Smooth muscle cell (in vitro differentiated cells): ENCODE measurements around the gene PRRX1. TPM values are rescaled to one million over a fixed set of nuclear protein-coding genes. Genes with fewer than 3 reads are reported as not detected.
A peak's percentile ranks its signal among the peaks of the same experiment; 100 is the strongest.

Experiments used
- DNase-seq: peaks from one replicate; lab custom pipeline; 2025; ENCODE audit not compliant: unreplicated experiment; lab: John Stamatoyannopoulos, UW
- H2AFZ ChIP-seq: fragments of 200-600 bp; sonication (generic); 2 replicates; pipeline ENCODE4 v1.6.0; 2016; ENCODE audit warnings: antibody characterized with exemption, low read depth, mild to moderate bottlenecking
- H3F3A ChIP-seq: fragments of 200-600 bp; sonication (generic); 2 replicates; pipeline ENCODE4 v1.6.0; 2017; ENCODE audit warnings: antibody characterized with exemption, low read depth
- H3K27ac ChIP-seq: fragments of 200-600 bp; sonication (generic); 2 replicates; pipeline ENCODE4 v1.5.1; 2016; ENCODE audit warnings: low read depth, mild to moderate bottlenecking
- H3K27me3 ChIP-seq: fragments of 200-600 bp; sonication (generic); 2 replicates; pipeline ENCODE4 v1.6.1; 2016; ENCODE audit warnings: low read depth, mild to moderate bottlenecking
- H3K36me3 ChIP-seq: fragments of 200-600 bp; sonication (generic); 2 replicates; pipeline ENCODE4 v1.5.1; 2016; ENCODE audit warnings: low read depth
- H3K4me1 ChIP-seq: fragments of 200-600 bp; sonication (generic); 2 replicates; pipeline ENCODE4 v1.5.1; 2016; ENCODE audit warnings: low read depth
- H3K4me2 ChIP-seq: fragments of 200-600 bp; sonication (generic); 2 replicates; pipeline ENCODE4 v1.6.0; 2016; ENCODE audit warnings: mild to moderate bottlenecking
- H3K4me3 ChIP-seq: fragments of 200-600 bp; sonication (generic); 2 replicates; pipeline ENCODE4 v1.5.1; 2016; ENCODE audit warnings: mild to moderate bottlenecking
- H3K79me2 ChIP-seq: fragments of 200-600 bp; sonication (generic); 2 replicates; pipeline ENCODE4 v1.6.0; 2016; ENCODE audit warnings: low read depth, mild to moderate bottlenecking
- H3K9ac ChIP-seq: fragments of 200-600 bp; sonication (generic); 2 replicates; pipeline ENCODE4 v1.6.0; 2016; ENCODE audit warnings: low read depth
- H3K9me3 ChIP-seq: fragments of 200-600 bp; sonication (generic); replicated peaks from 2 replicates; pipeline ENCODE4 v1.5.1; 2016; ENCODE audit warnings: low read depth
- H4K20me1 ChIP-seq: fragments of 200-600 bp; sonication (generic); 2 replicates; pipeline ENCODE4 v1.6.0; 2016; ENCODE audit warnings: low read depth
- WGBS: methylation state at CpG from one replicate; pipeline ENCODE4 v1.1.7; 2016; ENCODE audit warnings: low lambda C conversion rate; 5-methylcytosine and 5-hydroxymethylcytosine counted together
- polyA plus RNA-seq: library from polyadenylated mRNA; unstranded; fragments of >200 nt; fragmentation: Nextera tagmentation; extraction: Ambion mirVana; gene quantifications from 2 replicates; pipeline ENCODE4 v1.2.1, GENCODE V29; 2016
- total RNA-seq: library from RNA; depleted of rRNA; stranded (reverse); fragments of >200 nt; gene quantifications from 2 replicates; pipeline ENCODE4 v1.2.3, GENCODE V29; 2014
- TF ChIP-seq, protein P1 (sequence below): fragments of 200-600 bp; sonication (generic); IDR thresholded peaks from 2 replicates; pipeline ENCODE4 v1.5.1; 2017; ENCODE audit warnings: borderline replicate concordance, mild to moderate bottlenecking, antibody characterized with exemption; ENCODE audit not compliant: insufficient read depth, poor library complexity, severe bottlenecking

PRRX1 gene
- total and polyA plus RNA-seq, 2 experiments from 2014 or later = 31.9 to 59.6 TPM

DNA sequence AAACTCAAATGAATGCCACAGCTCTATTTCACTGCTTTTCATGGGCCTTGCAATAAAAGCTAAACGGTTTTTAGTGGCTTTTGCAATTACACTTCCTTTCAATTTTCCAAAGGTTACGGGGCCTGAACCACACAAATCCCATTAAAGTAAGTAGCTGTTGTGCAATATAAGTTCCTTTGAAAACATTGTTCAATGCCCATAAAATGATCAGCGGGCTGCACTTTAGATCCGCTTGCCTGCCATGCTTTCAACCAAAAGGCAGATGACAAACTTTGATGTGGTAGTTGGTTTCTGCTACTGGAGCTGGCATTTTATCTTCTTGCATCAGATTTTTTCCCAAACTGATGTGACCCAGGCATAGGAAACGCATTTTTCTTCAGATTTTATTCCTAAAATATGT lies 50.2 kb downstream of the PRRX1 start:
- no peaks in the 10 kb centered on the region for H4K20me1 ChIP-seq
- DNase-seq = no peak
- H3K4me2 ChIP-seq = peak overlapping the region; percentile 54
- peaks cover 41% of the 10 kb centered on the region for H3K79me2 ChIP-seq
- no peak overlapping the region for H2AFZ ChIP-seq
- 22% methylated on average over 5 of the region's 5 CpGs for WGBS
- H3K36me3 ChIP-seq = no peaks in the 10 kb centered on the region
- H3K27ac ChIP-seq = peak overlapping the region; percentile 98
- H3K9me3 ChIP-seq = no peaks in the 10 kb centered on the region
- H3F3A ChIP-seq = peaks cover 28% of the 10 kb centered on the region
- H3K4me3 ChIP-seq = no peak overlapping the region
- no peaks in the 10 kb centered on the region for H3K27me3 ChIP-seq
- no peak overlapping the region for H3K9ac ChIP-seq
- no peaks in the 10 kb centered on the region for H3K4me1 ChIP-seq
- TF ChIP-seq, protein P1, sequence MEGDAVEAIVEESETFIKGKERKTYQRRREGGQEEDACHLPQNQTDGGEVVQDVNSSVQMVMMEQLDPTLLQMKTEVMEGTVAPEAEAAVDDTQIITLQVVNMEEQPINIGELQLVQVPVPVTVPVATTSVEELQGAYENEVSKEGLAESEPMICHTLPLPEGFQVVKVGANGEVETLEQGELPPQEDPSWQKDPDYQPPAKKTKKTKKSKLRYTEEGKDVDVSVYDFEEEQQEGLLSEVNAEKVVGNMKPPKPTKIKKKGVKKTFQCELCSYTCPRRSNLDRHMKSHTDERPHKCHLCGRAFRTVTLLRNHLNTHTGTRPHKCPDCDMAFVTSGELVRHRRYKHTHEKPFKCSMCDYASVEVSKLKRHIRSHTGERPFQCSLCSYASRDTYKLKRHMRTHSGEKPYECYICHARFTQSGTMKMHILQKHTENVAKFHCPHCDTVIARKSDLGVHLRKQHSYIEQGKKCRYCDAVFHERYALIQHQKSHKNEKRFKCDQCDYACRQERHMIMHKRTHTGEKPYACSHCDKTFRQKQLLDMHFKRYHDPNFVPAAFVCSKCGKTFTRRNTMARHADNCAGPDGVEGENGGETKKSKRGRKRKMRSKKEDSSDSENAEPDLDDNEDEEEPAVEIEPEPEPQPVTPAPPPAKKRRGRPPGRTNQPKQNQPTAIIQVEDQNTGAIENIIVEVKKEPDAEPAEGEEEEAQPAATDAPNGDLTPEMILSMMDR = no peak

DNA sequence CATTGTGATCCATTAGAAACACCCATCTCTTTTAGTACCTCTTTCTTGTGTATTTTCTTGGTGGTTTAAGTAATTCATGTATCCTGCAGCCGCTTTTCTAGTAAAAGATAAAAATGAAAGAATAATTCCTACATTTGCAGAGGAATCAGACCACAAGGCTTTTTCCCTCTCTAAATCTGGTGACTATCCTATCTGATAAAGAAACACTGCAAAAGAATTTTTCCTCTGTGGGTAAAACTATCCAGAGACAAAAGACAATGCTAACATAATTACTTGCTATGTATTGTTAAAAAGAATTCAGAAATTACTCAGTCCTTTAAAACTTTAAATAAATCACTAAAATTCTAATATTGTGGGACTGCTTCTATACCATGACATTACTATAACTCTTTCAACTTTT lies 51.0 kb downstream of the PRRX1 start:
- H3F3A ChIP-seq = peaks cover 20% of the 10 kb centered on the region
- no peak overlapping the region for H3K9ac ChIP-seq
- H3K79me2 ChIP-seq = peaks cover 34% of the 10 kb centered on the region
- H2AFZ ChIP-seq = no peak overlapping the region
- no peaks in the 10 kb centered on the region for H3K4me1 ChIP-seq
- no peak overlapping the region for H3K4me3 ChIP-seq
- TF ChIP-seq, protein P1 = no peak
- H3K27ac ChIP-seq = peak overlapping the region; percentile 98
- 88% methylated on average over 1 of the region's 1 CpG for WGBS
- no peaks in the 10 kb centered on the region for H3K9me3 ChIP-seq
- DNase-seq = no peak
- H4K20me1 ChIP-seq = no peaks in the 10 kb centered on the region
- H3K4me2 ChIP-seq = peak overlapping the region; percentile 54
- no peaks in the 10 kb centered on the region for H3K27me3 ChIP-seq
- no peaks in the 10 kb centered on the region for H3K36me3 ChIP-seq

DNA sequence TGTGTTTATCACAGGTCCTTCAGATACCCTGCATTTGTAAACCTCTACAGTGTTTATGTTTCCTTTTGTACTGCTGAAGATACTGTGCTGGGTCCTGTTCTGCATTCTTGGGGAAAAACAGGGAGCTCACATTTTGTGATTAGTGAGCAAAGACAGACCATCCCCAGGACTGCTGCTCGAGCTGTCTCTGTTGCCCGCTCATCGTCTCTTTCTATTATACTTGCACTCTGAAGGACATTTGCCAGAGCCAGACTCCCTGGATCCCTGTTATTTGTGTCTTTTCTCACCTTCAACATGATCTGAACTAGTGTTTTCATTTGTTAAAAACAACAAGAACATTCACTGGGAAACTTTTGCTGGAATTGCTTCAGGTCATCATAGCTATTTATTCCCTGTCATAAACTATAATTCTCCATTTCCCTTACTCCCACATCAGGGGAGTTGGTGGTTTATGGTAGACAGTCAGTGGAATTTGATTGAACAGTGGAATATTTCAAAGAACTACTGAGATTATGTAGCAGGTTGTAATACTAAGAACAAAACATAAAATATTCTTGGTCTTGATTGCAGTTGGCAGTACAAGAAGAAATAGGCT lies 53.0 kb downstream of the PRRX1 start:
- no peak for DNase-seq
- H2AFZ ChIP-seq = peak overlapping the region; percentile 0
- peaks cover 12% of the 10 kb centered on the region for H3F3A ChIP-seq
- no peaks in the 10 kb centered on the region for H3K4me1 ChIP-seq
- H3K27me3 ChIP-seq = no peaks in the 10 kb centered on the region
- H3K9me3 ChIP-seq = no peaks in the 10 kb centered on the region
- H3K9ac ChIP-seq = no peak overlapping the region
- H4K20me1 ChIP-seq = no peaks in the 10 kb centered on the region
- H3K36me3 ChIP-seq = peaks cover under 1% of the 10 kb centered on the region
- no peak overlapping the region for H3K4me3 ChIP-seq
- H3K4me2 ChIP-seq = peak overlapping the region; percentile 24
- TF ChIP-seq, protein P1 = no peak
- peaks cover 24% of the 10 kb centered on the region for H3K79me2 ChIP-seq
- peak overlapping the region; percentile 29 for H3K27ac ChIP-seq
- 8% methylated on average over 3 of the region's 3 CpGs for WGBS

DNA sequence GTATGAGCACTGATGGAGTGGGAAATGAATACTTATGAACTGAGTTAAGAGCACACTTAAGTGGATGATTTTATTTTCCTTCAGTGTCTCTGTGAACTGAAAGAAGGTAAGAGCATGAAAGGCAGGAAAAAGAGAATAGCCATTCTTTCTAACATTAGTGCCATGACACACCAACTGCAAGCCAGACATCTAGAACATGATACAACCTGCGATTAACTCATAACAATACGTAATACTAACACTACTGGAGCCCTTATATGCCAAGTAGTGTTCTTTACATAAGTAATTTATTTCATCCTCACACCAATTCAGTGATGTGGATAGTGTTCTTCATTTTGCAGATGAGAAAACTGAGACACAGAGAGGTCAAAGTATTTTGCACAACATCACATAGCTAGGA lies 56.7 kb downstream of the PRRX1 start:
- H3K9ac ChIP-seq = no peak overlapping the region
- H3F3A ChIP-seq = peaks cover 5% of the 10 kb centered on the region
- H4K20me1 ChIP-seq = no peaks in the 10 kb centered on the region
- H3K4me3 ChIP-seq = no peak overlapping the region
- H3K4me2 ChIP-seq = no peak overlapping the region
- DNase-seq = no peak
- 94% methylated on average over 2 of the region's 2 CpGs for WGBS
- peaks cover 10% of the 10 kb centered on the region for H3K36me3 ChIP-seq
- H3K27me3 ChIP-seq = no peaks in the 10 kb centered on the region
- TF ChIP-seq, protein P1 = no peak
- H3K27ac ChIP-seq = no peak overlapping the region
- H3K79me2 ChIP-seq = peaks cover 13% of the 10 kb centered on the region
- no peaks in the 10 kb centered on the region for H3K4me1 ChIP-seq
- no peak overlapping the region for H2AFZ ChIP-seq
- H3K9me3 ChIP-seq = no peaks in the 10 kb centered on the region
